Measurements from ENCODE around the gene TTC29.

TTC29 gene

DNA sequence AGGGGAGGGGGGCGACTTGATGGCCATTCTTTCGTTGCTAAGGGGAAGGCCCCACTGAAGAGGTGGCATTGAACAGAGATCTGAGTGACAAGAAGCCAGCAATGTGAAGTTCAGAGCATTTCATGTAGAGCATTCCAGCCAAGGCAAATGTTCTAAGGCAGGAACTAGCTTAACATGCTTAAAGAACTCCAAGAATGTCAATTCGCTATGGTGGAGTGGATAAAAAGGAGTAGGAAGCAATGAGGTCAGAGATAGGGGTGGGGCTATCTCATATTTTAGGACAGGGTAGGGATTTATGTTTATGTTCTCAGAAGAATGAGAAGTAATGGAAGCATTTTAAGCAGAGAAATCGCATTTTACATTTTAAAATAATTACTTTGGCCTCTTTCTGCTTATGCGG lies 130.9 kb downstream of the TTC29 start:
- no peak for DNase-seq (ENCODE audit: low read depth)
- TF ChIP-seq, protein P1, sequence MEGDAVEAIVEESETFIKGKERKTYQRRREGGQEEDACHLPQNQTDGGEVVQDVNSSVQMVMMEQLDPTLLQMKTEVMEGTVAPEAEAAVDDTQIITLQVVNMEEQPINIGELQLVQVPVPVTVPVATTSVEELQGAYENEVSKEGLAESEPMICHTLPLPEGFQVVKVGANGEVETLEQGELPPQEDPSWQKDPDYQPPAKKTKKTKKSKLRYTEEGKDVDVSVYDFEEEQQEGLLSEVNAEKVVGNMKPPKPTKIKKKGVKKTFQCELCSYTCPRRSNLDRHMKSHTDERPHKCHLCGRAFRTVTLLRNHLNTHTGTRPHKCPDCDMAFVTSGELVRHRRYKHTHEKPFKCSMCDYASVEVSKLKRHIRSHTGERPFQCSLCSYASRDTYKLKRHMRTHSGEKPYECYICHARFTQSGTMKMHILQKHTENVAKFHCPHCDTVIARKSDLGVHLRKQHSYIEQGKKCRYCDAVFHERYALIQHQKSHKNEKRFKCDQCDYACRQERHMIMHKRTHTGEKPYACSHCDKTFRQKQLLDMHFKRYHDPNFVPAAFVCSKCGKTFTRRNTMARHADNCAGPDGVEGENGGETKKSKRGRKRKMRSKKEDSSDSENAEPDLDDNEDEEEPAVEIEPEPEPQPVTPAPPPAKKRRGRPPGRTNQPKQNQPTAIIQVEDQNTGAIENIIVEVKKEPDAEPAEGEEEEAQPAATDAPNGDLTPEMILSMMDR (IDR thresholded peaks at IDR 0.05; ENCODE audit: control insufficient read depth, extremely low read depth, insufficient read depth) = no peak
- H3K4me3 ChIP-seq (ENCODE audit: low read depth, low read length) = no peak overlapping the region

DNA sequence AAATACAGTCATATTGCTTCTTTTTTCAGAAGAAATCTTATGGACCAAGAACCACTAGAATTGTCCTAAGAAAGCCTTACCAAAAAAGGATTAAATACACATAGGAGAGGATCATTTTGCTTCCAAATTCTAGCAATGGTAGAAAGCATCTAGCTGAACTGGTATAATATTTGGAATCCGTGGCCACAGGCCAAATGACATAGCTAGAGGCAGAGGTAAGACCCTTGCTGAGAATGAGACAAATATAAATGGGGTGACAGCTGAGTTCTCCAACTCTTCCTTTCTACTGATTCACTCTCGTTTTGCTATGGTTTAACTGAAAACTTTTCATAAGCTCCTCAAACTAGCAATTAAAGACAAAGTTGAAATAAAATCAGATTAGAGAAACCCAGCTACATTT lies 150.0 kb downstream of the TTC29 start:
- TF ChIP-seq, protein P1 (IDR thresholded peaks at IDR 0.05; ENCODE audit: control insufficient read depth, extremely low read depth, insufficient read depth) = no peak
- H3K4me3 ChIP-seq (ENCODE audit: low read depth, low read length) = no peak overlapping the region
- DNase-seq (ENCODE audit: low read depth) = no peak

DNA sequence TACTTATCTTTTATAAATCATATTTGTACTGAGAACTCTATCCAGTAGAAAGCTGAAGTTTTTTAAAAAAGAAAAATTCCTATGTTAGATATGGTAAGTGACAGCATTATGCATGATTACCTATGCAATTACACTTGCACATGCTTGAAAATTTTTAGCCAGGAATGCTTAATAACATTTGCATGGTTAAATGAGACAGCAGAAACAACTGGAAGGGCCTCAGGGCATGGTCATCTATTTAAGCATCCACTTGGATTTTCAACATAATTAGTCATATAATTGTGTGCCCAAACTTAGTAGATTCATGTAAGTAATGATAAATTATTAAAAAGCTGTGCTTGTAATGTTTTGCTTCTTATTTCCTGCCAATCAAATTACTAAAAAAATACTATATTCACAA lies 151.9 kb downstream of the TTC29 start:
- DNase-seq (ENCODE audit: low read depth) = no peak
- H3K4me3 ChIP-seq (ENCODE audit: low read depth, low read length) = no peak overlapping the region
- TF ChIP-seq, protein P1 (IDR thresholded peaks at IDR 0.05; ENCODE audit: control insufficient read depth, extremely low read depth, insufficient read depth) = no peak

DNA sequence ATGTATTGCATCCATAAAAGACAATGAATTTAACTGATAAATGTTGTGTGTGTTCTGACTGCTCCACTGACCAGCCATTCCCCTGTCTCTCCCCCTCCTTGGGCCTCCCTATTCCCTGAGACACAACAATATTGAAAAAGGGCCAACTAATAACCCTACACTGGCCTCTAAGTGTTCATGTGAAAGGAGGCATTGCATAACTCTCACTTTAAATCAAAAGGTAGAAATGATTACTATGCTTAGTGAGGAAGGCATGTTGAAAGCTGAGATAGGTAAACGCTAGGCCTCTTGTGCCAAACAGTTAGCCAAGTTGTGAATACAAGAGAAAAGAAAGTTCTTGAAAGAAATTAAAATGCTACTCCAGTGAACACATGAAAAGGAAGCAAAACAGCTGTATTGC lies 154.2 kb downstream of the TTC29 start:
- TF ChIP-seq, protein P1 (IDR thresholded peaks at IDR 0.05; ENCODE audit: control insufficient read depth, extremely low read depth, insufficient read depth) = no peak
- DNase-seq (ENCODE audit: low read depth) = no peak
- no peak overlapping the region for H3K4me3 ChIP-seq (ENCODE audit: low read depth, low read length)

DNA sequence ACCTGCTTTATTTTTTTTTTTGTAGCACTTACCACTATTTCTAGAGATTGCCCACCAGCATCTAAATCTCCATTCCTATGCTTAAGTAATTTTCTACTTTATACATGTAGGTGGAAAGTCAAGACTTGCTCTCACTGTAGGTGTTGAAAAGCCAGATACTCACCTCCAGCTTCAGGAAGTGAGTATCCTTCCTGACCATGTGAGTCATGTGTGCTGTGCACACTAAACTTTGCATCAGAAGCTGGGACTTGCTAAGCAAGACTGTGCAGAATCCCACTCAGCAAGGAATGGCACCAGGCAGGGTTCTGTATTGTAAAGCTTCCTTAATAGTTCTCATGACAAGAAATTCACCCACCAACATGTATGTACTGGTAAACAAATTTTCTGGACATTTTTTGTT lies 155.1 kb downstream of the TTC29 start:
- TF ChIP-seq, protein P1 (IDR thresholded peaks at IDR 0.05; ENCODE audit: control insufficient read depth, extremely low read depth, insufficient read depth) = no peak
- no peak for DNase-seq (ENCODE audit: low read depth)
- no peak overlapping the region for H3K4me3 ChIP-seq (ENCODE audit: low read depth, low read length)

DNA sequence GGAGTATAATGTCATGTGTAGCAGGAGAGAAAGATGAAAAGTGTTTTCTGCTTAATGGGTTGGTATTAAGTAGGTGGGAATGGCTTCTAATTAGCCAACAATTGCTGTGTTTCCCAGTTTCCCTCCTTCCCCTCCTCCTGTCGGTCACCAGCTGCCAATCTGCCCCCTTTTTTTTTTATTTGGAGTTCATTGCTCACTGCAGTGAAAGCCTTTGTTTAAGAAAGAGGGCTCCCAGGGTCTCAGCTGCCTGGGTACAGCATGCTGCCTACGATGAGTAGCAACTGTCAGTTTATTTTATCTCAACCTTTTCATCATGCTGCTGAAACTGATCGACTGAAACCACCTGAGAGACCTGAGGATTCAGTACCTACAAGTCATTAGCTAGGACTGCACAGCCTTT lies 157.9 kb downstream of the TTC29 start:
- no peak for DNase-seq (ENCODE audit: low read depth)
- no peak overlapping the region for H3K4me3 ChIP-seq (ENCODE audit: low read depth, low read length)

DNA sequence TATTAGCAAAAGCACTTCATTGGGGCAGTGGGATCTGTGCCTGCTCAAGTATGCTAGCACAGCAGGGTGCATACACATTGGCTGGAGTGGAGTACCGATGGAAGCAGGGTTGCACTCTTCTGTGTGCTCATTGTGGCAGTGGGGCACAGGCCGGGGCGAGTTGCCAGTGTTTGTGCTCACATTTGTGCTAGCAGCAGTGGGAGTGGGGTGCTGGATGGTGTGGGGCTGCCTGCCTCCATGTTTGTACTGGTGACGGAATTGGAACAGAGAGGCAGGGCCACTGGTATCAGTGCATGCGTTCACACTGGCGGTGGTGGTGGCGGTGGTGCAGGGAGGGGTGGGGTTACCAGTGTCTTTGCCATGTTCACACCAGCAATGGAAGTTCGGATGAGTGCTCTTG lies 169.0 kb downstream of the TTC29 start:
- no peak for DNase-seq (ENCODE audit: low read depth)
- TF ChIP-seq, protein P1 (IDR thresholded peaks at IDR 0.05; ENCODE audit: control insufficient read depth, extremely low read depth, insufficient read depth) = no peak
- H3K4me3 ChIP-seq (ENCODE audit: low read depth, low read length) = no peak overlapping the region

More for the DNA sequence above, 157.9 kb downstream of the TTC29 start:
- TF ChIP-seq, protein P1 (IDR thresholded peaks at IDR 0.05; ENCODE audit: control insufficient read depth, extremely low read depth, insufficient read depth) = no peak
